GM21360 (cell line): ENCODE measurements around the gene HCRTR1.

Source experiments
- ATAC-seq: cut with Tn5 transposase; IDR thresholded peaks from one replicate; pipeline ENCODE4 v1.9.1; 2021; ENCODE audit warnings: mild to moderate bottlenecking, moderate library complexity; ENCODE audit not compliant: unreplicated experiment

The HCRTR1 gene

GRCh38 chr1:31666263-31666963 lies 48.9 kb downstream of the HCRTR1 start:
- ATAC-seq = no peak

- ATAC-seq = no peak
Observed at GRCh38 chr1:31667065-31667785, 49.7 kb downstream of the HCRTR1 start.

GRCh38 chr1:31668303-31668883 lies 50.9 kb downstream of the HCRTR1 start:
- ATAC-seq = no peak

- no peak for ATAC-seq
Observed at GRCh38 chr1:31669433-31669785, 51.9 kb downstream of the HCRTR1 start.

GRCh38 chr1:31669786-31670592 lies 52.5 kb downstream of the HCRTR1 start:
- ATAC-seq = no peak

GRCh38 chr1:31670593-31670964 lies 53.1 kb downstream of the HCRTR1 start:
- ATAC-seq = no peak

- ATAC-seq = no peak
Observed at GRCh38 chr1:31671147-31671546, 53.7 kb downstream of the HCRTR1 start.

- no peak for ATAC-seq
Observed at GRCh38 chr1:31671561-31672201, 54.2 kb downstream of the HCRTR1 start.

GRCh38 chr1:31672986-31673385 lies 55.5 kb downstream of the HCRTR1 start:
- no peak for ATAC-seq

GRCh38 chr1:31673433-31673832 lies 55.9 kb downstream of the HCRTR1 start:
- ATAC-seq = no peak

- ATAC-seq = no peak
Observed at GRCh38 chr1:31674626-31675025, 57.1 kb downstream of the HCRTR1 start.

- ATAC-seq = no peak
Observed at GRCh38 chr1:31675161-31675560, 57.7 kb downstream of the HCRTR1 start.

- no peak for ATAC-seq
Observed at GRCh38 chr1:31675756-31676155, 58.3 kb downstream of the HCRTR1 start.
